ENCODE data around the gene CRISP1.

Gene CRISP1

GRCh38 chr6:49912196-49912595 lies 45.9 kb upstream of the CRISP1 start:
- H3F3A ChIP-seq (ENCODE audit: low read depth), result no peaks in the 10 kb centered on the region
- H3K4me1 ChIP-seq (ENCODE audit: insufficient read depth, low read length, poor library complexity, severe bottlenecking), result no peaks in the 10 kb centered on the region
- no peak overlapping the region for H2AFZ ChIP-seq (ENCODE audit: low read length)
- H3K27me3 ChIP-seq (ENCODE audit: insufficient read depth, low read length, poor library complexity, severe bottlenecking), result no peaks in the 10 kb centered on the region
- no peaks in the 10 kb centered on the region for H3K9me3 ChIP-seq (ENCODE audit: insufficient read depth, low read depth, low read length)
- no peaks in the 10 kb centered on the region for H3K9me2 ChIP-seq (replicated peaks; ENCODE audit: low read depth, low read length)
- no peak overlapping the region for H3K9ac ChIP-seq (ENCODE audit: low read depth, low read length, poor library complexity, severe bottlenecking)
- H3K4me2 ChIP-seq (ENCODE audit: low read depth, low read length, poor library complexity, severe bottlenecking), result no peak overlapping the region
- TF ChIP-seq CTCF (conservative IDR thresholded peaks at IDR 0.05; ENCODE audit: low read length) (no peak), EZH2phosphoT487 (IDR thresholded peaks at IDR 0.05; ENCODE audit: borderline replicate concordance) (no peak)
- H3K36me3 ChIP-seq (ENCODE audit: insufficient read depth, low read length), result no peaks in the 10 kb centered on the region
- H4K20me1 ChIP-seq (ENCODE audit: insufficient read depth, low read length, poor library complexity, severe bottlenecking), result no peaks in the 10 kb centered on the region
- H3K4me3 ChIP-seq (ENCODE audit: low read length, poor library complexity, severe bottlenecking), result no peak overlapping the region
- no peaks in the 10 kb centered on the region for H3K79me2 ChIP-seq (ENCODE audit: insufficient read depth, low read length)

- H3K4me2 ChIP-seq (ENCODE audit: low read depth, low read length, poor library complexity, severe bottlenecking), result no peak overlapping the region
- no peaks in the 10 kb centered on the region for H3K36me3 ChIP-seq (ENCODE audit: insufficient read depth, low read length)
- H3K9me2 ChIP-seq (replicated peaks; ENCODE audit: low read depth, low read length), result no peaks in the 10 kb centered on the region
- TF ChIP-seq CTCF (conservative IDR thresholded peaks at IDR 0.05; ENCODE audit: low read length), result no peak
- TF ChIP-seq EZH2phosphoT487 (IDR thresholded peaks at IDR 0.05; ENCODE audit: borderline replicate concordance), result no peak
- H3K27me3 ChIP-seq (ENCODE audit: insufficient read depth, low read length, poor library complexity, severe bottlenecking), result no peaks in the 10 kb centered on the region
- no peaks in the 10 kb centered on the region for H3K79me2 ChIP-seq (ENCODE audit: insufficient read depth, low read length)
- no peaks in the 10 kb centered on the region for H3K9me3 ChIP-seq (ENCODE audit: insufficient read depth, low read depth, low read length)
- no peak overlapping the region for H3K9ac ChIP-seq (ENCODE audit: low read depth, low read length, poor library complexity, severe bottlenecking)
- no peaks in the 10 kb centered on the region for H3F3A ChIP-seq (ENCODE audit: low read depth)
- no peak overlapping the region for H3K4me3 ChIP-seq (ENCODE audit: low read length, poor library complexity, severe bottlenecking)
- H3K4me1 ChIP-seq (ENCODE audit: insufficient read depth, low read length, poor library complexity, severe bottlenecking), result no peaks in the 10 kb centered on the region
- H2AFZ ChIP-seq (ENCODE audit: low read length), result no peak overlapping the region
- H4K20me1 ChIP-seq (ENCODE audit: insufficient read depth, low read length, poor library complexity, severe bottlenecking), result no peaks in the 10 kb centered on the region
Measured at GRCh38 chr6:49911252-49911651, 44.9 kb upstream of the CRISP1 start.

GRCh38 chr6:49909563-49909962 lies 43.2 kb upstream of the CRISP1 start:
- no peak for TF ChIP-seq CTCF (conservative IDR thresholded peaks at IDR 0.05; ENCODE audit: low read length)
- no peak for TF ChIP-seq EZH2phosphoT487 (IDR thresholded peaks at IDR 0.05; ENCODE audit: borderline replicate concordance)
- no peaks in the 10 kb centered on the region for H3K36me3 ChIP-seq (ENCODE audit: insufficient read depth, low read length)
- H3K79me2 ChIP-seq (ENCODE audit: insufficient read depth, low read length), result no peaks in the 10 kb centered on the region
- H2AFZ ChIP-seq (ENCODE audit: low read length), result no peak overlapping the region
- no peaks in the 10 kb centered on the region for H3K9me3 ChIP-seq (ENCODE audit: insufficient read depth, low read depth, low read length)
- H3K27me3 ChIP-seq (ENCODE audit: insufficient read depth, low read length, poor library complexity, severe bottlenecking), result no peaks in the 10 kb centered on the region
- no peaks in the 10 kb centered on the region for H3K4me1 ChIP-seq (ENCODE audit: insufficient read depth, low read length, poor library complexity, severe bottlenecking)
- H4K20me1 ChIP-seq (ENCODE audit: insufficient read depth, low read length, poor library complexity, severe bottlenecking), result no peaks in the 10 kb centered on the region
- no peak overlapping the region for H3K4me2 ChIP-seq (ENCODE audit: low read depth, low read length, poor library complexity, severe bottlenecking)
- H3K4me3 ChIP-seq (ENCODE audit: low read length, poor library complexity, severe bottlenecking), result no peak overlapping the region
- no peaks in the 10 kb centered on the region for H3K9me2 ChIP-seq (replicated peaks; ENCODE audit: low read depth, low read length)
- H3F3A ChIP-seq (ENCODE audit: low read depth), result no peaks in the 10 kb centered on the region
- H3K9ac ChIP-seq (ENCODE audit: low read depth, low read length, poor library complexity, severe bottlenecking), result no peak overlapping the region
